ENCODE results near the gene PMPCA. TPM values are rescaled to one million over a fixed set of nuclear protein-coding genes. Genes with fewer than 3 reads are reported as not detected.

The PMPCA gene
- total and polyA plus RNA-seq, 2 of the 8 experiments (the other 6 are each of a cell fraction or from before 2014, with no cell fraction given) = 60.0 to 88.2 TPM

DNA sequence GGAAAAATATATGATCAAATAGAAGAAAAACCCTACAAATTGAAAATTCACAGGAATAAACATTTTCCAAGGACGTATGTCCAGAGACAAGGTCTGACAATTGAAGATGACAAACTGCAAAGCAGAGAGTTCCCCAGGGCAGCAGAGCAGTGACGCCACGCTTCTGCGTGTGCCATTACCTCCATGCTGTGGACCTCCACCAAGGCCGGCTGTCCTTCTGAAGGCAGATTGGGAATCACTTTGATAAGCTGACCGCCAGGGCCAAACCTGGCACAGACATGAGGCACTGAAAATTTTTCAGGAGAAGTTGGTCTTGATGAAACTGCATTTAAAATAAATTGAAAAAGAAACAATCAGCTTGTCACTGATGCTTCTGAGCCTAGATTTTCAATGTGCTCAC is 53.8 kb downstream of the PMPCA start:
- H3K23me2 ChIP-seq (ENCODE audit: low read depth, low read length) = no peaks in the 10 kb centered on the region
- no peaks in the 10 kb centered on the region for H3K79me2 ChIP-seq (ENCODE audit: control insufficient read depth in 1 of 2, insufficient read depth in 2 of 2, low read length in 2 of 2)
- no peak for DNase-seq (ENCODE audit: low read depth in 1 of 2, low spot score in 2 of 2)
- no peak overlapping the region for H3K4me3 ChIP-seq (ENCODE audit: extremely low read depth in 1 of 4, insufficient read depth in 2 of 4, low read depth in 3 of 4, low read length in 4 of 4)
- no peak overlapping the region for H2BK12ac ChIP-seq (ENCODE audit: low read depth, low read length)
- H3K9ac ChIP-seq (replicated peaks in 1 of 4; ENCODE audit: extremely low read depth in 1 of 4, low read depth in 3 of 4, low read length in 3 of 4) = no peak overlapping the region
- no peak overlapping the region for H4K8ac ChIP-seq (ENCODE audit: extremely low read depth, insufficient read depth, low read length)
- H3K9me3 ChIP-seq (ENCODE audit: insufficient read depth in 2 of 2, low read depth in 1 of 2, low read length in 1 of 2) = no peaks in the 10 kb centered on the region
- H2BK15ac ChIP-seq (ENCODE audit: low read length) = no peak overlapping the region
- no peak overlapping the region for H4K91ac ChIP-seq (replicated peaks; ENCODE audit: insufficient read length, low read length)
- no peak overlapping the region for H2AK5ac ChIP-seq (ENCODE audit: low read depth, low read length)
- H3K18ac ChIP-seq (ENCODE audit: extremely low read depth, low read length) = no peak overlapping the region
- ChIA-PET POLR2A (ENCODE audit: partially characterized antibody) (interaction anchor here (0.8 to 2.9 kb wide), 6 partner anchors 8 to 55 kb away, joined by 3 to 13 read pairs (median 6); no protein-coding TSS in a partner anchor), CTCF (ENCODE audit: partially characterized antibody) (interaction anchor here (0.7 to 1.5 kb wide), 6 partner anchors 21 to 178 kb away, joined by 3 to 6 read pairs (median 3); no protein-coding TSS in a partner anchor)
- no peak overlapping the region for H2BK20ac ChIP-seq (ENCODE audit: low read length)
- H3K23ac ChIP-seq (ENCODE audit: insufficient read length) = no peak overlapping the region
- H3K4me2 ChIP-seq (ENCODE audit: insufficient read depth in 1 of 2, low read depth in 2 of 2, low read length in 2 of 2) = no peak overlapping the region
- no peak overlapping the region for H3K14ac ChIP-seq (ENCODE audit: insufficient read length)
- no peak overlapping the region for H3K56ac ChIP-seq (replicated peaks; ENCODE audit: insufficient read length, low read depth, low read length)
- H3K4ac ChIP-seq (replicated peaks; ENCODE audit: insufficient read length, low read depth, low read length) = no peak overlapping the region
- H2BK120ac ChIP-seq (replicated peaks; ENCODE audit: low read depth, low read length) = no peak overlapping the region
- no peak for FAIRE-seq
- H3K27ac ChIP-seq (ENCODE audit: low read depth, low read length) = no peak overlapping the region
- H3K79me1 ChIP-seq (ENCODE audit: low read depth, low read length) = no peaks in the 10 kb centered on the region; the same call in 1 of the 2 replicates
- H3K27me3 ChIP-seq (replicated peaks in 1 of 4; ENCODE audit: control insufficient read depth in 3 of 4, extremely low read depth in 1 of 4, insufficient read depth in 3 of 4, low read length in 3 of 4) = no peaks in the 10 kb centered on the region
- H4K5ac ChIP-seq (ENCODE audit: insufficient read length, low read depth, low read length) = no peak overlapping the region
- H2AFZ ChIP-seq (ENCODE audit: low read length) = no peak overlapping the region
- peaks cover 34 to 79% (median 68%) of the 10 kb centered on the region in 4 experiments for H3K36me3 ChIP-seq (ENCODE audit: control insufficient read depth in 2 of 4, insufficient read depth in 4 of 4, low read length in 3 of 4)
- no peak overlapping the region for H2BK5ac ChIP-seq (ENCODE audit: low read depth, low read length)
- WGBS, 2 experiments (ENCODE audit: extremely low coverage in 1 of 2, insufficient coverage in 1 of 2, insufficient read length in 1 of 2, insufficient replicate concordance in 2 of 2, low coverage in 1 of 2, low lambda C conversion rate in 2 of 2, missing lambda C conversion rate in 1 of 2) = 94% methylated on average over 6 of the region's 6 CpGs; no CpG with 5 or more reads in 1 of the 2 experiments
- peaks cover 12 to 22% of the 10 kb centered on the region in 2 experiments for H4K20me1 ChIP-seq (replicated peaks in 1 of 2; ENCODE audit: control insufficient read depth in 1 of 2, insufficient read depth in 2 of 2, low read length in 2 of 2)
- H3K4me1 ChIP-seq (replicated peaks in 1 of 4; ENCODE audit: control insufficient read depth in 3 of 4, insufficient read depth in 4 of 4, low read length in 3 of 4) = no peaks in the 10 kb centered on the region
- TF ChIP-seq MAFK (IDR thresholded peaks at IDR 0.05; ENCODE audit: low read depth, low read length) (no peak), CHD1 (IDR thresholded peaks at IDR 0.05; ENCODE audit: low read depth, low read length) (no peak), RFX5 (IDR thresholded peaks at IDR 0.05; ENCODE audit: borderline replicate concordance, low read depth, low read length) (no peak), FOSL1 (IDR thresholded peaks at IDR 0.05; ENCODE audit: insufficient read depth, low read depth, low read length) (no peak), ASH2L (IDR thresholded peaks at IDR 0.05; ENCODE audit: low read length) (no peak), SIX5 (IDR thresholded peaks at IDR 0.05; ENCODE audit: low read depth, low read length) (no peak), CTBP2 (IDR thresholded peaks at IDR 0.05; ENCODE audit: borderline replicate concordance, insufficient read depth, insufficient read length, low read length) (no peak)

Data from H1 (cell line).